SK-N-MC (cell line): ENCODE results near the gene TXNL4A.
A peak's percentile ranks its signal among the peaks of the same experiment; 100 is the strongest.

Experiments used
- DNase-seq: peaks from one replicate; pipeline ENCODE4 v3.0.0-alpha.2; 2011; ENCODE audit warnings: low read depth, low spot score
- H3K27ac ChIP-seq: fragments of 200-600 bp; sonication (generic); 2 replicates; pipeline ENCODE4 v1.5.1; 2016; ENCODE audit warnings: mixed run types
- H3K36me3 ChIP-seq: fragments of 200-600 bp; sonication (generic); 2 replicates; pipeline ENCODE4 v1.6.1; 2017; ENCODE audit warnings: antibody characterized with exemption, low read length, mixed read lengths; ENCODE audit not compliant: insufficient read depth
- H3K4me3 ChIP-seq: fragments of 200-600 bp; sonication (generic); 2 replicates; pipeline ENCODE4 v1.5.1; 2016
- H3K9ac ChIP-seq: fragments of 200-600 bp; sonication (generic); 2 replicates; pipeline ENCODE4 v1.8.0; 2017; ENCODE audit warnings: mixed run types, mixed read lengths; ENCODE audit not compliant: insufficient read length
- H3K9me3 ChIP-seq: fragments of 200-600 bp; sonication (generic); 2 replicates; pipeline ENCODE4 v1.6.1; 2017; ENCODE audit warnings: low read depth, mild to moderate bottlenecking, antibody characterized with exemption, low read length, moderate library complexity, mixed read lengths
- EZH2 ChIP-seq: fragments of 200-600 bp; sonication (generic); IDR thresholded peaks from one replicate; pipeline ENCODE4 v1.6.1; 2017; ENCODE audit warnings: antibody characterized with exemption
- FOXP2 ChIP-seq: optimal IDR thresholded peaks from 2 replicates; pipeline ENCODE3; 2011; ENCODE audit warnings: mild to moderate bottlenecking, moderate library complexity; ENCODE audit not compliant: insufficient read depth; ENCODE audit errors: extremely low read length, control extremely low read depth
- POLR2AphosphoS5 ChIP-seq: IDR thresholded peaks from 2 replicates; pipeline ENCODE4 v1.6.1; 2012; ENCODE audit warnings: mild to moderate bottlenecking, low read depth, low read length, borderline replicate concordance

Gene TXNL4A

DNA sequence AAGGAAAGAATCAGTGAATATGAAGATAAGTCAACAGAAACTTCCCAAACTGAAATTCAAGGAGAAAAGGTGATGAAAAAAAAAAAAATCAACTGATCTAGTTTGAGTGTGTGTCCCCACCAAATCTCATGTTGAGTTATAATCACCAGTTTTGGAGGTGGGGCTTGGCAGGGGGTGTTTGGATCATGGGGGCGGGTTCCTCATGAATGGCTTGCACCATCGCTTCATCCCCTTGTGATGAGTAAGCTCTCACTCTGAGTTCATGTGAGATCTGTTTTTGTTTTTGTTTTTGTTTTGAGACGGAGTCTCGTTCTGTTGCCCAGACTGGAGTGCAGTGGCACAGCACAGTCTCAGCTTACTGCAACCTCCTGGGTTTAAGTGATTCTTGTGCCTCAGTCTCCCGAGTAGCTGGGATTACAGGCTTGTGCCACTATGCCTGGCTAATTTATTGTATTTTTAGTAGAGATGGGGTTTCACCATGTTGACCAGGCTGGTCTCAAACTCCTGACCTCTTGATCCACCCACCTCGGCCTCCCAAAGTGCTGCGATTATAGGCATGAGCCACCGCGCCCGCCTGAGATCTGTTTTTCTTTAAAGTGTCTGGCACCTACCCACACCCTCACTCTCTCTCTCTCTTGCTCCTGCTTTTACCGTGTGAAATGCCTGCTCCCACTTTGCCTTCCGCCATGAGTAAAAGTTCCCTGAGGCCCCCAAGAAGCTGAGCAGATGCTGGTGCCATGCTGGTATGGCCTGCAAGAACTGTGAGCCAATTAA is 32.9 kb downstream of the TXNL4A start:
- TF ChIP-seq POLR2AphosphoS5 (no peak), FOXP2 (no peak), EZH2 (no peak)
- DNase-seq = no peak
- Histone ChIP-seq H3K36me3 (no peaks in the 10 kb centered on the region), H3K27ac (no peak overlapping the region), H3K9ac (no peak overlapping the region), H3K4me3 (no peak overlapping the region), H3K9me3 (no peaks in the 10 kb centered on the region)

DNA sequence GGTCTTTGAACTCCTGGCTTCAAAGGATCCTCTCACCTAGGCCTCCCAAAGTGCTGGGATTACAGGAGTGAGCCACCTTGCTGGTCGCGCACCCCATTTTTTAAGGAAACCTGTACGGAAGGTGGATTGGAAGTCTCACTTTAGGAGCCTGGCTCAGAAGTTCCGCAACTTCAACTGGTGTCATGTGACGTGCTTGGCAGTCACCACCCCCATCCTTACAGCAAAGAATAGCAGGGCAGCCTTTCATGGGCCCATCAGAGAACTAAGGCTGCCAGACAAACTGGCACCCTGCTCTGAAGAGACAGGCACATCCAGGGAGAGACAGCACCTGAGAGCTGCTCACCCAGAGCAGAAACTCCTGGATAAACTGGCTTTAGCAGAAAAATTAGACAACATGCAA is 33.6 kb downstream of the TXNL4A start:
- no peaks in the 10 kb centered on the region for H3K9me3 ChIP-seq
- DNase-seq = no peak
- H3K9ac ChIP-seq = no peak overlapping the region
- TF ChIP-seq FOXP2 = no peak
- TF ChIP-seq EZH2 = no peak
- no peak for TF ChIP-seq POLR2AphosphoS5
- no peaks in the 10 kb centered on the region for H3K36me3 ChIP-seq
- H3K4me3 ChIP-seq = no peak overlapping the region
- no peak overlapping the region for H3K27ac ChIP-seq

DNA sequence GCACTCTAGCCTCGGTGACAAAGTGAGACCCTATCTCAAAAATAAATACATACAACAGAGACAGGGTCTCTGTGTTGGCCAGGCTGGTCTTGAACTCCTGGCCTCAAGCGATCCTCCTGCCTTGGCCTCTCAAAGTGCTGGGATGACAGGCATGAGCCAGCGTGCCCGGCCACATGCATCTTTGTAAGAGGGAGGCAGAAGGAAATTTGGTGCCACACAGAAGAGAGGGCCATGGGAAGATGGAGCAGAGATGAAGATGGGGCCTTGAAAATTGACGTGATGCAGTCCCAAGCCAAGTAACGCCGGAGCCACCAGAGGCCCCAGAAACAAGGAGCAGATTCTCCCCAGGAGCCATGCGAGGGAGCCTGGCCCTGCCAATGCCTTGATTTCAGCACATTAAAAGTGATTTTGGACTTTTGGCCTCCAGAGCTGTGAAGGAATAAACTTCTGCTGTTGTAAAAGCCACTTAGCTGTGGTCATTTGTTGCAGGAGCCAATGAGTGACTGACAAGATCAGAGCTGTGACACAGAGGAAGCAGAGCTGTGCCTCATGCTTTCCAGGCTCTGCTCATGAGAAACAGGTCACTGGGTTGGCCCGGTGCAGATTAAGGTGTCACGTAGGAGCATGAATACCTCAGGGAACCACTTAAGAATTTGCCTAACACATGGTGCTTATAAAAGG is 34.3 kb downstream of the TXNL4A start:
- TF ChIP-seq EZH2 (no peak), FOXP2 (no peak), POLR2AphosphoS5 (no peak)
- no peak overlapping the region for H3K4me3 ChIP-seq
- DNase-seq = no peak
- H3K9me3 ChIP-seq = no peaks in the 10 kb centered on the region
- H3K9ac ChIP-seq = no peak overlapping the region
- H3K36me3 ChIP-seq = peaks cover under 1% of the 10 kb centered on the region; the same call in 1 of the 2 replicates
- no peak overlapping the region for H3K27ac ChIP-seq

DNA sequence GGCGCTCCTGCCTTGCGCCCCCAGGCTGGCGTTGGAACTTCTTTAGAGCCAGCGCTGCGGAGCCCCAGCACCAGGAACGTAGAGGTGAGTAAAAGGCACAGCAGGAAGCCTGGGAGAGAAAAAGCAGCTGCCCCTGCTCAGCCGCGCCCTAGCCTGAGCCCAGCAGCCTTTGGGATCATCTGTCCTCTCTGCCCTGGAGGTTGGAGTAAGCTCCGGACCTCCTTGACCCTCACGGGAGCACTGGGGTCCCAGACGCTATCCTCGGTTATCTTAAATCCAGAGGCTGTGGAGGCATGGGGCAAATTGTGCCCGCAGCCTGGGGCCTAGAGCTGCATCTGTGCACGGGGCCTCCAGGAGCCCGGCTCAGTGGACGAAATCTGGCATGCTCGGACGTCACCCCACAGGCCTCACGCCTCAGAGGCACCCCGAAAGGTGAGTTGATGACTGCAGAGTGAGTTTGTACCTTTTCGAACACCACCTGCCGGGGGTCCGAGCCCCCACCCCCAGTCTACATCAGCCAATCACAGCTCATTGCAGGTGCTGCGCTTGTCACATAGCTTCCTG is 35.3 kb downstream of the TXNL4A start:
- no peaks in the 10 kb centered on the region for H3K9me3 ChIP-seq
- H3K36me3 ChIP-seq = peaks cover 3% of the 10 kb centered on the region; the same call in 1 of the 2 replicates
- H3K27ac ChIP-seq = no peak overlapping the region
- no peak overlapping the region for H3K9ac ChIP-seq
- H3K4me3 ChIP-seq = no peak overlapping the region
- TF ChIP-seq EZH2 = no peak
- TF ChIP-seq FOXP2 = no peak
- no peak for TF ChIP-seq POLR2AphosphoS5
- no peak for DNase-seq

DNA sequence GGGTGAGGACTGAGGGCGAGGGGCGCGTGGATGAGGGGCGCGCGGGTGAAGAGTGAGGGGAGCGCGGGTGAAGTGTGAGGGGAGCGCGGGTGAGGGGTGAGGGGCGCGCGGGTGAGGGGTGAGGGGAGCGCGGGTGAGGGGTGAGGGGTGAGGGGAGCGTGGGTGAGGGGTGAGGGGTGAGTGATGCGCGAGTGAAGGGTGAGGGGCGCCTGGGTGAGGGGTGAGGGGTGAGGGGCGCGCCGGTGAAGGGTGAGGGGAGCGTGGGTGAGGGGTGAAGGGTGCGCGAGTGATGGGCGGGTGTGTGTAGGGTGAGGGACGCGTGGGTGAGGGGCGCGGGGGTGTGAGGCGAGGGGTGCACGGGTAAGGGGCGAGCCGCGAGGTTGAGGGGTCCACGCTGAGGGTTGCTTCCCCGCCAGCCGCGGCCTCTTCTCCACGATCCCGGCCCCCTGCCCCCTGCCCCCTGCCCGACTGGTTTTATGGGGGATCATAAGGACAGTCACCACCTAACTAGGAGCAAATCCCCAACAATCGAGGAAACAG is 35.8 kb downstream of the TXNL4A start:
- peak overlapping the region; percentile 73 for H3K9ac ChIP-seq
- peak overlapping the region; percentile 80 for H3K4me3 ChIP-seq

DNA sequence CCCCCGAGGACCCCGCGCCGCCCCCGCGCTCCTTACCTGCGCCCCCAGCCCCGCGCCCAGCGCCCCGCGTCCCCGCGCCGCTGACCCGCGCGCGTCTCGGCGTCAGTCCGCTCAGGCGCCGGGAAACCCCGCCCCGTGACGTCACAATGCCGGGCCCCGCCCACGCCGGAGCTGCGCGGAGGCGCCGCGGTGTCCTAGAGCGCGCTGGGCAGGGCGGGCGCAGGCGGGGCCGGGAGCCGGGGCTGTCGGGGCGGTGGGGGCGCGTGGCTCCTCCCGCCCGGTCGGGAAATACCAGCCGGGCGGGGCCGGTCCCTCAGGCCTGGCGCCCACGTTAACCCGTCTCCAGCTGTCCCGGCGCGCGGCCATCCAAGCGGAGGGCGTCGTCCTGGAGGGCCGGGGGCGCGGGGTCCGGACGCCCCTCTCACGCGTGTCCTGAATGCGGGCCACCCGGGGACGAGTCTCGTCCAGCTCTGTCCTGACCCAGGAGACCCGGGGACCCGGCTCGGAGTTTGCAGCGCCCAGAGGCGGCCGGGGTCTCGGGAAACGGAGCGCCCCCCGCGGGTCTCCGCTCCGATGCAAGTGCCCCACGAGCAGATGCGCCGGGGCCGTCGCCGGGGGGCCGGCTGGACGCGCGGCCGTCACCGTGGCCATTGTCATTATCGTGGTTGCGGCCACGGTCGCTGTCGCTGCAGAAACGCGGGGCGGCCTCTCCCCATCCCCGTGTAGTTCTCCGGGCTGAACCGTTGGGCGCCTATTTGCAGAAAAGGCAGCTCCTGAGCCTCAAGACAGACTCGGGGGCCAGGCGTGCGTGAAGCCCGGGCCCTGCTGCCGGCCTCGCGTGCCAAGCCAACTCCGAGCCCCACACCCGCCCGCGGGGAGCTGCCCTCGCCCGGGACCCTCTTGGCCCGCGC is 36.6 kb downstream of the TXNL4A start, which contains the start of gene SLC66A2:
SLC66A2 (minus strand) TSS at position 109 of the 911 bp plus-strand sequence. CDS start 727 bp downstream, outside the sequence.
- peak within 1 kb of the TSS; percentile 80 for H3K4me3 ChIP-seq
- no peak for TF ChIP-seq EZH2
- peak; percentile 39; the same call in 1 of the 2 replicates for TF ChIP-seq POLR2AphosphoS5
- H3K9ac ChIP-seq = peak within 1 kb of the TSS; percentile 73
- H3K9me3 ChIP-seq = no peaks in the 10 kb centered on the region
- H3K27ac ChIP-seq = no peak within 1 kb of the TSS
- peaks cover 3% of the 10 kb centered on the region; the same call in 1 of the 2 replicates for H3K36me3 ChIP-seq
- DNase-seq = no peak

More for the DNA sequence above, 35.8 kb downstream of the TXNL4A start:
- no peak overlapping the region for H3K27ac ChIP-seq
- TF ChIP-seq POLR2AphosphoS5 (no peak), EZH2 (no peak), FOXP2 (no peak)
- peaks cover 3% of the 10 kb centered on the region; the same call in 1 of the 2 replicates for H3K36me3 ChIP-seq
- no peak for DNase-seq
- no peaks in the 10 kb centered on the region for H3K9me3 ChIP-seq

DNA sequence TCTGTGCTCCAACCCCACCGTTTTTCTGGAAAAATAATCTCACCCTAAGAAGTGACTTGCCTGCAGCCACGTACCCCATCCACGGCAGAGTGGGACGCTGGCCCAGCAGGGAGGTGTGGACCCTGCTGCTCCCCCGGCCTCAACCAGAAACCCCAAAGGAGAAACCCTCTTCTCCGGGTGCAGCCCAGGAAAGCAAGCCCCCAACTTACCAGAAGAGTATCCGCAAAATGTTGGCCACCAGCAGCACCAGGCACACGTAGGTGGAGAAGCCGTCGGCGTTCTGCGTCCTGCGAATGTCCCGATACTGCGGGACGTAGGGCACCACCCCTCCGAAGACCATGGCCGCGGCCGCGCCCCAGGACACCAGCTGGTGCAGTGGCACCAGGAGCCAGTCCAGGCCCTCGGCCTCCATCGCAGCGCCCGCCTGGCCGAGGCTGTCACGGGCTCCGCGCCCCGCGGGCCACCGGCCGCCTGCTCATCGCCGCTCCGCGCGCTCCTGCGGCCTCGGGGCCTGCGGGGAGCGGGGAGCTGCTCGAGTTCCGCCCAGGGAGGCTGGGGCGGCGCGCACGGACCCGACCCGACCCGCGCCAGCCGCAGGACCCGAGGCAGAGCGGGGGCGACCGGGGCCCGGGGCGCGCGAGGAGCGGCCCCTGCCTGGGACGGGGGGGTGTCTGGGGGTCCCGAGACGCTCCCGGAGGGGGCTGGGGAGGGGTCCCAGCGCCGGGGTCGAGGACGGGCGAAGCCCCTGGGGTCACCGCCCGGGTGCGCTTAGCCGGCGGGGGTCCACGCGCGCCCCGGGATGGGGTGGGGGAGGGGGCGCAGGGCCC is 37.6 kb downstream of the TXNL4A start:
- no peak overlapping the region for H3K27ac ChIP-seq
- peaks cover 3% of the 10 kb centered on the region; the same call in 1 of the 2 replicates for H3K36me3 ChIP-seq
- H3K9me3 ChIP-seq = no peaks in the 10 kb centered on the region
- peak overlapping the region; percentile 67 for H3K9ac ChIP-seq
- no peak for TF ChIP-seq FOXP2
- no peak for TF ChIP-seq POLR2AphosphoS5
- TF ChIP-seq EZH2 = no peak
- DNase-seq = no peak
- peak overlapping the region; percentile 80 for H3K4me3 ChIP-seq
